HG03097 (cell line): ENCODE data around the gene MEX3B.

ENCODE experiments used
- ATAC-seq: cut with Tn5 transposase; IDR thresholded peaks from one replicate; pipeline ENCODE4 v1.9.1; 2021; ENCODE audit not compliant: unreplicated experiment, low FRiP score

Gene MEX3B

DNA sequence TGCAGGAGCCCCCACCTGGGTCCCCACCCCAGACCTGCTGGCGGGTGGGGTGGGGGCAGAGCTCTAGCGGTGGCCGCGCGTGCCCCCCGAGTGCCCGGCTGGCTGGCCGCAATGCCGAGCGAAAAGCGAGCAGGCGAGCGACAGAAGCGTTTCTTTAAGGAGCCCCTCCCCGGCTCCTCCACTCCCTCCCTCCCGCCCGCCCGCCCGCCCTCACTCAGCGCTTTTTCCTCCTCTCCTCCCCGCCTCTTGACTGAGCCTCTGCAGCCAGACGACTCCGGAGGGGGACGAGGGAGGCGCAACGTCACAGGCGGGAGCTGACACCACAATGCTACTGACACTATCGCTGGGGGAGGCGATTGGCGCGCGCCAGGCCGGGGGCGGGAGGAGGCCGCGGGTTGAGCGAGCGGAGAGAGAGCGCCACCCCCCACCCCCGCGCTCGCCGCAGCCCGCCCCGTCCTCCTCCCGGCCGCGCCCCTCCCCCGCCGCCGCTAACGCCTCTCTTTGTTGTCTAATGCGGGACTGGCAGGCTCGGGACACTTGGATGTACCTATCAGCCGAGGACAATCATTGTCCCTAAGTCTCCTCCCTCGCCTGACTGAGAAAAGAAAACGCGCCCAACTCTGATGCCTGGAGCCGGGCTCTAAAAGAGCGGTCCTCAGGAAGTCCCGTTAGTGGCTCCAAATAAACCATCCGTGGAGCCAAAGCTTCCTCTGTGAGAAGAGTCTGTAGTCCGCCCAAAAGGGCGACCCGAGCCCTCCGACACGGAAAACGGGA is at the start of gene MEX3B:
TSS of gene MEX3B (minus strand) at position 127 of the 774 bp plus-strand sequence. CDS start 313 bp downstream, outside the sequence.
- ATAC-seq = peak; percentile 59

DNA sequence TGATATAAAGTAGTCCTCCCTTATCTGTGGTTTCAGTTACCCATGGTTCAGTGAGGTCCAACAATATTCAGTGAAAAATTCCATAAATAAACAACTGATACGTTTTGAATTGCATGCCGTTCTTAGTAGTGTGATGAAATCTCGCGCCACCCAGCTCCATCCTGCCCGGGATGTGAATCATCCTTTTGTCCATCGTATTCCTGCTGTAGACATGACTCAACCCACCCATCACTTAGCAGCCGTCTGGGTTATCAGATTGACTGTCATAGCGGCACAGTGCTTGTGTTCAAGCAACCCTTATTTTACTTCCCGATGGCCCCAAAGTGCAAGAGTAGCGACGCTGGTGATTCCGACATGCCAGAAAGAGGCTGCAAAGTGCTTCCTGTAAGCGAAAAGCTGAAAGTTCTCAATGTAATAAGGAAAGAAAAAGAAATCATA is 48.0 kb upstream of the MEX3B start:
- ATAC-seq = no peak

DNA sequence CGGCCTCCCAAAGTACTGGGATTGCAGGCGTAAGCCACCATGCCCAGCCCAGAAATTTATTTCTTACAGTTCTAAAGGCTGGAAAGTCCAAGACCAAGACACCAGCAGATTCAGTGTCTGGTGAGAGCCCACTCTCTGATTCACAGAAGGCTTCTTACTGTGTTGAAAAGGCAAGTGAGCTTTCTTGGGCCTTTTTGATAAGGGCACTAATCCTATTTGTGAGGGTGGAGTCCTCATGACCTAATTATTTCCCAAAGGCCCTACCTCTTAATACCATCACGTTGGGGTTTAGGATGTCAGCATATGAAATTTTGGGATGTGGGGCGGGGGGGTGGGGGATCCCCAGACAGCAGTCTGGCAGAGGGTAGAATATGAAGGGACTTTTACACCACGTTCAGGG is 47.5 kb upstream of the MEX3B start:
- no peak for ATAC-seq

DNA sequence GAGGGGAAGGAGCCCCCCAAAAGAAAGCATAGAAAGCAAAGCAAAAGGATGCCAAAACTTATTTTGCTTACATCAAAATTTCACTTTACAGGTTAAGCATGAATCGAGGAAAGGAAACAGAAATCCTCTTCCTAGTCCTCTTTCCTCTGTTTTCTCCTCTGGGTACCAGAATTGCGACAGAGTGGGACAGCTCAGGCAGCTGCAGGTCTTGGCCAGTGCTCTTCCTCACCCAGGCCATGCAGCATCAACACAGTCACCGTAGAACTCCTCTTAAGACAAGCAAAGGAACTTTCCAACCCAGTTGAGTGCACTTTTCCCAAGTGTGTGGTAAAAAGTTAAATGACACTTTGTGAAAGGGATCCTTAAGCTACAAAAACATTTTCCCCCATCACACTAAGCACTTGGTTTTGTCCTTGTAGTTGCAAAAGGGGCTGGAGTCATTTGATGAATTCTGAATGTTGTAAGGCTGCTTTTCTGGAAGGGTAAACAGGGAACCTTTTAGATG is 45.9 kb upstream of the MEX3B start:
- ATAC-seq = no peak

DNA sequence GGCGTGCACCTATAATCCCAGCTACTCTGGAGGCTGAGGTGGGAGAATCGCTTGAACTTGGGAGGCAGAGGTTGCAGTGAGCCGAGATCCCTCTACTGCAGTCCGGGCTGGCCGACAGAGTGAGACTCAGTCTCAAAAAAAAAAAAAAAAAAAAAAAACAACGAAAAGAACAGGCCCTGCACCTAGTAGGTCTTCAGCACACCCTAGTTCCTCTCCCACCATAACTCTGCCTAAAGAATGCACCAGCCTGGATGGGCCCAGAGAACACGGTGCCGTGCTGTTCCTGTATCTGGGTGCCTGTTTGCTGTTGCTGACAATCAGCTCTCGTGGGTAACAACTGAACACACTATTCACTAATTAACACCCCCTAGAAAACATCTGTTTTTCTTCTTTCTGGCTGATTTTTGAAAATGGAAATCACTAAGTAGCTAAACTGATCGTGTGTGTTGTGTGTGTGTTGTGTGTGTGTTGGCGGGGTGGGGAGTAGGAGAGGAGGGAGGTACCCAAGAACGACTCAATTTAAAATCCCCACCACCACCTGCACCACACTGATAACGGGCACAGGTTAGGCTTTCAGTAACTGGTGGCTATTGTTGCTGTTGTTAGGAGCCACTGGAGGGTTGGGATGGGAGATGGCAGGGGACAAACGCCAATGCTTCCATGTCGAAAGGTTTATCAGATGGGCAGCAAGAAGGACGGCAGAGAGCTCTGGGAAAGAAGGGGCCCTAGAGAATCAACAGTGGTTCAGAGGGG is 40.6 kb upstream of the MEX3B start:
- no peak for ATAC-seq

DNA sequence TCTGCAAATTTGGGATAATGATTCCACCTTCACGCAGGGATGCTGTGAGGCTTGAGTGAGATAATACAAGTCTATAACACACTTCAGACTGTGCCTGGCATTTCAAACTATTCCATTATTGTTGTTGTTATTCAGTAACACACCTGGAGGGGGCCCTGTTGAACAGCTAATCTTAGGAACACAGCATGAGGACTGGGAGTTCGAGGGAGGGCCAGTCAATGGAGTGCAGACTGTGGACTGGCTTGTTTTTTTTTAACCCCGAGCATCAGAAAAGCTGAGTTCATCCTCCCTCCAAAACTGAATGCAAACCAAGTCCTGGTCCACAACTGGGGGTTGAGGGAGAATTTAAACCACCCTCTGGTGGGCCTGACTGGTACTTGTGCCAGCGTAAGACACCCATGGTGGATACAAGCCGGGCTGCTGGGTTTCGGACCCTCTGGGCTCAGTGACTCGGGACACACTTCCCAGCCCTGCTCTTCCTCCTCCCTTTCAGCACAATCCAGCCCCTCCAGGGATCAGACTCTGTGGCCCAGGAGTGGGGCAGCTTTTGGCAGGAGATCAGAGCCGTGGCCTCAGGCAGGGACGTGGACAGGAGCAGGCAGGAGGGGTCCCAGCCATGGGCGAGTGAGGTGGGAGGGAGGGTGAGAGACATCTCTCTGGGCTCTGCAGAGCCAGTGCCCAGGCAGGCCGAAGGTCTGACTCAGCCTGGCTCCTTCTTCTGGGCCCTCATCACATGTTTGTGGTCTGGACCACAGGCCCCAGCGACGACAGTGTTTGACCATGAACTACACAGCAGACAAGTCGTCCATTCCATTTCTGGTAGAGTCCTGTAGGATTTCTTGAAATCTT is 36.3 kb upstream of the MEX3B start:
- no peak for ATAC-seq

DNA sequence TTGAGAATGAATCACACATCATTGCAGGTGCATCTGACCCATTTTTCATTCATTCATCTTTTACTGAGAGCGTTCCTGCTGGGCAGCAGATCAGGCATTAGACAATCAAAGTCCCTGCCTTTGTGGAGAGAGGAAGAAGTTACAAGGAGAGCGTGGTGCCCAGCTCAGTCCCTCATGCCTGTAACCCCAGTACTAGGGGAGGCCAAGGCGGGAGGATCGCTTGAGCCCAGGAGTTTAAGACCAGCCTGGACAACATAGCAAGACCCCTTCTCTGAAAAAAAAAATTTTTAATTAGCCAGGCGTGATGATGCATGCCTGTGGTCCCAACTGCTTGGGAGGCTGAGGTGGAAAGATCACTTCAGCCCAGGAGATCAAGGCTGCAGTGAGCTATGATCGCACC is 35.0 kb upstream of the MEX3B start:
- ATAC-seq = no peak

DNA sequence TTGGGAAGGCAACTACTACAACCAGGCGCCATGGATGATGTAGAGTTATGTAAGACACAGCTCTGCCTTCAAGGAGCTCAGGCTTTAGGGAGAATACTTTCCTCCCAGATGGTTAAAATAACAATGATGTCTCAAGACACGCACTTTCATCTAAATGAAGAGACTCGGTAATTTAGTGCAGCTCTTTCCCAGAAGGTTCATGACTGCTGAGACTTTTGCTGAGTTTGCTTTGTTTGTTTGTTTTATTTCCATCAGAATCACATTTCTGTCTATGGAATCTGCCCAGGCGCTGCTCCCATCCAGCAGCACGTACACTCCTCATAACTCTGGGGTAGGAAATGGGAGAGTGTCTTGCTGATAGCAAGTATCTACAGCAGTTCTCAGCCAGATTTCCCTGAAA is 33.9 kb upstream of the MEX3B start:
- no peak for ATAC-seq

DNA sequence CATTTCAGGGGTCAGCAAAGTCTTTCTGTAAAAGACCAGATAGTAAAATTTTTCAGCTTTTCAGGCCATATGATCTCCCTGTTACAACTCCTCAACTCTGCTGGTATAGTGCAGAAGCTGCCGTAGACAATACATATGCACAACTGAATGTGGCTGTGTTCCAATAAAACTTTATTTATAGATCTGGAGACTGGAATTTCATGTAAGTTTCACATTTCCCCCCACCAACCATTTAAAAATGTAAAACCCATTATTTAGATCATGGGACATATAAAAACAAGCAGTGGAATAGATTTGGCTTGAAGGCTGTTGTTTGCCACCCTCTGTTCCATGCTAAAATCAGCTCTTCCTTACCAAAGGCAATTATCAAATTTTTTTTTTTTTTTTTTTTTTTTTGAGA is 28.8 kb upstream of the MEX3B start:
- no peak for ATAC-seq

DNA sequence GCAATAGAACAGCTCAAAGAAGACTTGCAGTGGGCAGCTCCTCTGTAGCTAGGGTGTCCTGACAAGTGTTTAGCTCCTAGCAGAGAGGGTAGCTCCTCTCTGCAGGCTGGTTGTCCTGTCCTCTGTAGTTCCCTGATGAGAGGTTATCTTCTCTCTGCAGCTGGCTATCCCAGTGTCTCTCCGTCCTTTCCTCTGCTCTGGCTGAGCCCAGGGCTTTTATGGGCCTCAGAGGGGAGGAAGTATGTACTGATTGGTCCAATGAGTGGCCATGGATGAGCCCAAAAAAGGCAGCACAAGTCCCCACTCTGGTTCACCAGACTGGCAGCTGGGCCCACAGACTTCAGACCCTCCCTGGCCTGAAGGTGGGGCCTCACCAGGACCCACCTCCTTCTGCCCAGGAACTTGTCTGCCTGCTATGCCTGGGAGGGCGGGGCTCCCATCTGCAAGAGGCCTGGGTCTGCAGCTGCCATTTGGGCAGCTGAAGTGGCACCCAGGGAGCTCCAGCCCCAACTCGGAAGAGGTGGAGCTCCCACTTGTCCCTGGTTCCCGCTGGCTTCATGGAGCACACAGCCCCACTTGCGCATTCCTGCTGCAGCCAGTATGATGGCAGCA is 27.2 kb upstream of the MEX3B start:
- no peak for ATAC-seq

DNA sequence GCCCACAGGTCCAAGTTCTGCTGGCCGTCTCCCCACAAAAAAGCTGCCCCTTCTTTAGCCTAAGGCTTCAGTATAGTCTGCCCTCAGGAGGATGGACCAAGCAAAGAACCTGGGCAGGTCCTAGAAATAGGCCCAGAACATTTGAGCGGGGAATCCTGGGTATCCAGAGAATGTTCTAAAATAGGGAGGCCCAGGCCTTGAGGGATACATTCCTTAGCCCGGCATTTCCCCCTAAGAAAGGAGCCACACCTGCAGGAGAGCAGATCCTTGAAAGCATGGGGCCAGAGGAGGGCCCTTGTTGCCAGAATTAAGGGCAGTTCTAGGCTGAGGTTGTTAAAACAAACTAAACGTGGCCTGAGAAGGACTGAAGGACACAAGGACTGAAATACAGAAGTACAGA is 20.6 kb upstream of the MEX3B start:
- ATAC-seq = no peak

DNA sequence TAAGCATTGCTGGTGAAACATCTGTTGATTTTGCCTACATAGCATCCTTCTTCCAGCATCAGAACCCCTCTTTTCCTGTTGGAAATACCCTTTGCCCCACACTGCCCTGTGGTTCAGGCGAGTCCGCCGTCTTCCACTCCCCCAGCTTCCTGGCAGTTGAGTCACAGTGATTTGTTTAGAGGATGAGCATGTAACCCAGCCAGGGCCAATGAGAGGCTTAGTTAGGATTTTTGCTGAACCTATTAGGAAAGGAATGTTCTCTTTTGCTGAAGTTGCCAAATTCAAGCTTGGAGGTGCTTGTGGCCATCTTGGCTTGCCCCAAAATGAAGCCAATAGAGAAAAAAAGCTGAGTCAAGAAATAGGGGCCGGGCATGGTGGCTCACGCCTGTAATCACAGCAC is 19.0 kb upstream of the MEX3B start:
- ATAC-seq = no peak

DNA sequence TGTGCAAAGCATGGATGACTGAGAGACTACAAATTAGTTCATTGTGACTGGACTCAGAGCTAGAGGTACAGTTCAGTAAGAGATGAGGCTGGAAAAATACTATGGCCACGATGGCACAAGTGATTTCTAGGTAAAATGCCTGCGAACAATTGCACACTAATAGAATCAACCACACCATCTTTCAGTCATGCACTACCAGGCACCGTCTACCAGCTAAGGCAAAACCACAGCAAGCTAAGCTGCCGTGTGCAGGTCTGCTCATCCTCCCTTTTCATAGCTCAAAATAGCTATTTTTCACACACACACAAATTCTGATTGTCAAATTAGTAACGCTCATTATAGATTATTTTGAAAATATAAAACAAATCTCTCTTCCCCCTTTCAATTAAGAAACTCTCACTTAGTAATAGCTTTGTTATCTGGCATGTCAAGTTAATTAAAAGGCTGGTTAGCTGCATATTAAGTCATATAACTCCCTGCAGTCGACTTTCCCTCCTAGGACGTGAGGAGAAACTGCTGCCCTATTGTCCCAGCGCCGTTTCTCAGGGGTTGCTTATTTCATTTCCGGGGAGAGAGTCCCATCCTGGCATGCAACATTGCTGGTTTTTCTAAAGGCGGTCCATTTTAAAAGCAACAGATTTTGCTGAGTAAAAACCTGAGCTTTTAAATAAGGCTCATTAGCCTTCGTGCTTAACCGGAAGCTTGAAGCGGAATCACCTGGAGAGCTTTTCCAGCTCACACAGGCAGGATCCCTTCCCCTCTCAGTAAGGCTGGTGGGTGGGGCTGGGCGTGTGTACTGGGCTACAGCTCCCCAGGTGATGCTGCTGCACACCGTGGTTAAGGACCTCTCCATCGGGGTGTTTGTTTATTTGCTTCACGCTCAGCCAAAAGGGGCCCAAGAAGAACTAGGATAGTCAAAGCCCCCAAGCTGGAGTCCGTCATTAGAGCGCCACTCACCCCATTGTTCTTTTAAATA is 16.9 kb upstream of the MEX3B start:
- ATAC-seq = no peak

DNA sequence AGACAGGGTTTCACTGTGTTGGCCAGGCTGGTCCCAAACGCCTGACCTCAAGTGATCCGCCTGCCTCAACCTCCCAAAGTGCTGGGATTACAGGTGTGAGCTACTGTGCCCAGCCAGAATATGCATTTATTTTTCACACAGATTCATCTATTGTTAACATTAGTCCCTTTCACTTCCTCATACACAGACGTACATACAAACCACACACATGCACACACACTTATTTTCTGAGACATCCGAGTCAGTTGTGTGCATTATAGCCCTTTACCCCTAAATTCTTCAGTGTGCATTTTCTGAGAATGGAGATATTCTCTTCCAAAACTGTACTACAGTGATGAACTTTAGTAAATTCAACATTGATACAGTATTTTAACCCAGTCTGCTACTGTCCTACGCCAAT is 15.0 kb upstream of the MEX3B start:
- no peak for ATAC-seq

DNA sequence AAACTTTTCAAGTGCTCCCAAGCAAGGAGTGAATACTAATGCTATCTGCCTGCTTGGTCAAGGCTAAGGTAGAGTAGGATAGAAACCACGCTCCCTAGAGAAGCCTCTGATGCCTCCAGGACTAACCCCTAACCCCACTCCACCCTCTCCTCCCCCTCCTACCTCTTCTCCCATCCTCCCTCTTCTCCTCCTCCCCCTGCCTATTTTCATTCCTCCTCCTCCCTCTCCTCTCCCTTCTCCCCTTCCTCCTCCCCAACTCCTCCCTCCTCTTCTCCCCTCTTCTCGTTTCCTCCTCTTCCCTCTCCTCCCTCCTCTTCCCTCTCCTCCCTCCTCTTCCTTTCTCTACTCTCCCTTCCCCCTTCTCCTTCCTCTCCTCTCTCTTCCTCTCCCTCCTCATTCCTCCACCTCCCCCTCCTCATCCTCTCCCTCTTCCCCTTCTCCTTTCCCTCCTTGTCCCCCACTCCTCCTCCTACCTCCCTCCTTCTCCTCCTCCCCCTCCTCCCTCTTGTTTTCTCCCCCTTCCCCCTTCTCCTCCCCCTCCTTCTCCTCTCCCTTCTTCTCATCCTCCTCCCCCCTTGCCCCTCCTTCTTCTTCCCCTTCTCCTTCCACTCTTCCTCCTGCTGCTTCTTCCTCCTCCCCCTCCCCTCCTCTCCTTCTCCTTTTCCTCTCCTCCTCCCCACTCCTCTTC is 12.8 kb upstream of the MEX3B start:
- no peak for ATAC-seq

DNA sequence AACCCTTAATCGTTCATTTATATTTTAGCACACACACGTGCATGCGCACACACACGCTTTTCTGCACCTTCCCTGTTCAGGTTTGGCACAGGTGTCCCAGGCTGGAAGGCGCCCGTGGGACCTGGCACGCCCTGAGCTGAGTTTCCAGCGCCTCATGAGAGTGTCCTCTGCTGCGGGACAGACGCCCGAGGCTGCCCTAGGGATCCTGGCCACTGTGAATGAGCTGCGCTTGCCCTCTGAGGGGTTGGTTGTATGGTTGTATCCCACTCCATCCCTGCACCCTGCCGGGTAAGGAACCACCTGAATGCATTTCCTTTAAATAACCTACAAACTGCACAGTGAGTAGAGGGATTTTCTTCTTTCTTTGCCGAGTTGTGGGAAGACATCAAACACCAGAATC is 12.2 kb upstream of the MEX3B start:
- ATAC-seq = no peak

DNA sequence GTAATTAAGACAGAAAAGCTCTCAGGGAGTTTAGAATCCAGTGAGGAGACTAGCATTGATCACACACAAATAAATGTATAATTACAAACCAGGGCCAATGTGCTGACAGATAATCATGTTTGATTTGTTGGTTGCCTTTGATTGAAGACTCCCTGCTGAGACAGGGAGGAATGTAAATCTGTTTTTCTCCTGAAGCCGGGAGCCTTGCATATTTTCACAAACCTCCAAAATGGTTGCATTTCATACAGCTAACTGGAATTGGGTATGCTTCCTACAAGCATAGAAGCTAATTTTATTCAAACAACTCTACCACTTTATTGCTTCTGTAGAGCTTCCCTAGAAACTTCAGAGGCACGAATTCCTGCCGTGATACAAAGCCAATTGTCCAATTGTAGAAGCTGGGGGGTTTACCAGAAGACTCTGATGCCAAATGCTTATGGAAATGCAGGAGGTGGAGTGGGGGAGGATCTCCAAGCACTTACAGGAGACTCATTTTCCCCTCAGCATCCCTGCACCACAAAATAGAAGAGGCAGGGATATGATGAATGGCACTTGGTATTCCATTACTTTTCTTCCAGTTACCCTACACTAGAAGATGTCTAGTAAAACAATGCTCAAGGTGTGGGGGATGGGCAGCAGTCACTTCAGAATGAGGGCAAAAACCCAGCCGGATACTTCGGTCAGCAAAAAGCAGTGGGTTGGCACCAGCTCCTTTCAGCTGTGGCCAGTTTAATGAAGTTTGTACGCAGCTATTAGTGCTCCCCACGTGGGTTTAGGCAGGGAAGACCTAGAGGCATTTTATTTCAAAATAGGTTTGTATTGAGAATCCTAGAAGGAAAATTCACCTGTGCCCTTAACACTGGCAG is 11.4 kb upstream of the MEX3B start:
- ATAC-seq = no peak

DNA sequence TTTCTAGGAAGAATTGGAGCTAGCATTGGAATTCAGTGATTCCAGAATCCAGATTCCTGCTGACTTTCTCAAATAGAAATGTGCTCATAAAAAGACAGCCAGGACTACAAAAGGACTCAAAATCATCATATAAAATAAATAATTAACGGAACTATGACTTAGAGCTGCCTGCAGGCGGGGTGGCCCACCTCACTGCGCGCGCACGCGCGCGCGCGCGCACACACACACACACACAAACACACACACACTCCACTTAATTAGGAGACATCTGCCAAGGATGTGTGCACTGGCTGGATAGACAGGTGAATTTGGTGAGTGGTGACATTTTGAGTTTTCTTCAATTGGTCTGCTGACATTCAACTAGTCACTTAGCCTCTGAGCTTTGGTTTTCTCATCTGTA is 6.9 kb upstream of the MEX3B start:
- ATAC-seq = no peak
